ENCODE measurements around the gene SLC13A5.
"Not testable (repeated sequence)": the region's sequence is repeated elsewhere in the genome, so short reads cannot be mapped to it uniquely, and the experiment has no call there.

Gene SLC13A5

DNA sequence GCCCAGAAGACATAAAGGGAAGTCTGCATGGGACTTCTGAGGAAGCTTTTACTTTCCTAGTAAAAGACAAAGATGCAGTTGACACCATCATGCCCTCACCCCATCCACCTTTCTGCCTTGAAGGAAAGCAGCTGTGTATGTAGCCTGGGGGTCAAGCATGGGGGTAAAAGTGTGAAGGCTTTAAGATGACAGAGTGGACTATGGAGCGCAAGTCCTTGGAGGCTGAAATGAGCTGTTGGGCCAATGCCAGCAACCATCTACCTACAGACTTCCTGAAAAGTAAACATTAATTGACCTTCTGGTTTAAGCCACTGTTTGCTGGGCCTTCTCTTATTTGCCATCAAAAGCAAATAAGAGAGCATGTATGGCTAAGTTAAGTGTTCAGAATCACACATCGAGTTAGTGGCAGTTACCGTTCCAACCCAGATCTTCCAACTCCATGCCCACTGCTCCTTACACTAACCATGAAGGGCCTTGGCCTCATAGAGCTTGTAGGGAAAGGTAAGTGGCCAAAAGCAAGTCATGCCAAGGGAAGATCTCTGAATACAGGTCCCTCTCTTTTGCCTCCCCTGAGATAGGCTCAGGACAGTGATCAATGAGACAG is 30.0 kb downstream of the SLC13A5 start:
- DNase-seq, result no peak

DNA sequence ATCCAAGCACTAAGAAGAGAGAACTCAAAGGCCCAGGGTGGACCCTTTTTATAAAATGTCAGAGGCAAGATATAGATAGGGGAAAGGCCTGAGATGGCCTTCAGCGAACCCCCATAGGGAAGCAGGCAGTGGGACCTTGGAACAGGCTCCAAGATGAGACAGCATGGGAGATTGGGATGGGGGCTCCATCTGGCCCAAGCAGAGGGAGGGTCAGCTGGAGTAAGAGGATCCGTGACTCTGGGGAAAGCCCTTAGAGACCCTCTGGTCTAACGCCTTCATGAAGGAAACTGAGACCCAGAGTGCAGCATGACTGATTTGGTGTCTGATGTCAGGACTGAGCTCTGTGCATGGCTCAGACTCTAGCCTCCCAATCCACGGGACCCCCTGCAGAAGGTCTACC is 30.8 kb downstream of the SLC13A5 start:
- DNase-seq, result no peak

DNA sequence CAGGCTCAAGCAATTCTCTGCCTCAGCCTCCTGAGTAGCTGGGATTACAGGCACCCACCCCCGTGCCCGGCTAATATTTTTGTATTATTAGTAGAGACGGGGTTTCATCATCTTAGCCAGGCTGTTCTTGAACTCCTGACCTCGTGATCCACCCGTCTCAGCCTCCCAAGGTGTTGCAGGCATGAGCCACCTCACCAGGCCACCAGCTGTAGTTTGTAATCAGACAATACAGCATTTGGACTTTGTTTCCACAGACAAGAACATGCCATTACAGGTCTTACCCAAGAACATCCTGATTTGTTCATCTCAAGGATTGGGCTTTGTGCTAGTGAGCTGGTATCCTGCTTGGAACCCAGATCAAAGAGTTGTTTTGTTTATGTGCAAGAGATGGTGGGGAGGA is 31.5 kb downstream of the SLC13A5 start:
- DNase-seq, result no peak

DNA sequence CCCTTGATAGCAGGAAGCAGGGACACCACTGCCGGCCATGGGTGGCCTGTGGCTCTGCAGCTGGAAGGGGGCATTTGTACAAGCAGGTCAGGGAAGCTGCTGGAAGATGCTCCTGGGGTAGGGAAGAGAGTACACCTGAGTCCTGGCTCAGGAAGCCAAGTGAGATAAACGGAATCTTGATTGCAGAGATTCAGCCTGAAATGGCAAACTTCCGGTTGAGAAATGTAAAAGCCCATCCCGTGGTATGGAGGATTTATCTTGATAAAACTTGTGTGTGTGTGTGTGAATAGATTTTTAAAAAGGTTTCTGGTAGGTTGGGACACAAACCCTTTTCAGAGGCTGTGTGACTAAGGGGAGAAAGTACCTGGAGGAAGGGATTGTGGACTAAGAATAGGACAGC is 32.0 kb downstream of the SLC13A5 start:
- no peak for DNase-seq

DNA sequence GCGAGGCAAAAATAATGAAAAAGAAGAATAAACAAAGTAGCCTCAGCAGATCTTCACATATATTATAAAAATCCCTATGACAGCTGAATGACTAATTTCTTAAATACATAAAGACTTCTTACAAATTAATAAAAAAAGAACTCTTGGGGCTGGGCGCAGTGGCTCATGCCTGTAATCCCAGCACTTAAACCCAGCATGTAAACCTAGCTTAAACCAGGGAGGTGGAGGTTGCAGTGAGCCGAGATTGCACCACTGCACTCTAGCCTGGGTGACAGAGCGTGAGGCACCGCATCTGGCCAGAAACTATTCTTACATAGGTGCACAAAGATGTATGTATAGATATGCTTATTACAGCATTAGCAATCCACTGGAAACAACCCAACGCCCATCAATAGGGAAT is 33.9 kb downstream of the SLC13A5 start:
- DNase-seq, result no peak

DNA sequence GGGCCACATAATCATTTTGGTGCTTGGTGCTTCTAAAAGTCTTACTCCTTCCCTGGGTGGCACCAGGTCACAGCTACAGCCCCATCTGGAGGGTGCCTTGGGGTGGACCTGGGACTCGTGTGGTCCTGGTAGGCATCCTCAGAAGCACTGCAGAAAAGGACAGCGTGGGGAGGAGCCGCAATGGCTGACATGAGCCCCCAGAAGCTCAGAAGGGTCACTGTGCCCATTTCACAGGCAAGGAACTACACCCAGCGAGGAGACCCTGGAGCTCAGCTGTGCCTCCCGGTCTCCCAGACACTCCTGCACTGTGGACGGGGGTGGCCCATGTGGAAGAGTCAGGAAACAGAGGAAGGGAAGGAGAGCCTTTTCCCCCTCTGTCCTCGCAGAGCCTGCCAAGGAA is 35.2 kb downstream of the SLC13A5 start:
- DNase-seq, result no peak

DNA sequence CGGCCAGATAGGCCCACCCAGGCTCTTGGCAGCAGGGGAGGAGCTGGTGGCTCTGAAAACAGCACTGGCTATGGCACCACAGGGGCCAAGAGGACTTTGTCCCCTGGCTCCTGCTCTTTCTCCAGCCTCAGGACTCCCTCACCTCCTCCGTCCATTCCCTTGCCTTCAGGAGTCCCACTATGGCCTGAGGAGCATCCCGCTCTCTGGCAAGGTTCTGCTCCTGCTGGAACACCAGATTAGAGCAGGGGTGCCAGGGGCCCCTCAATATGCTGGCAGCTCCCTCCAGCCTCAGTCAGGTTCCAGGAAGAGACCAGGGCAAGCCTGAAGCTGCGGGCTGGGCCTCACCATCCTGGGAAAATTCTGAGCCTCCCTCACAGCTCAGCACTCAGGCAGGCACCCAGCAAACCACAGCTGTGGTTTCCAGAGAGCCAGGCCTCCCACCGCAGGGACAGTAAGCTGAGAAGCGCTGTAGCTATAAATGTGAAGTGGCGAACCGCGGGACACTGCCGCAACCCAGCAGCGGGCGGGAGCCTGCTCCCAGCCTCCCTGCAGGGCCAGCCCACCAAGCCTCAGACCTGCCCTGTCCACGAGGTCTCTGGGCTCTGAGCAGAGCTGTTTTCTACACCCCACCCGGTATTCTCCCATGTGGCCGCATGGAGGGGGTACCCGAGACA is 35.9 kb downstream of the SLC13A5 start:
- no peak for DNase-seq

DNA sequence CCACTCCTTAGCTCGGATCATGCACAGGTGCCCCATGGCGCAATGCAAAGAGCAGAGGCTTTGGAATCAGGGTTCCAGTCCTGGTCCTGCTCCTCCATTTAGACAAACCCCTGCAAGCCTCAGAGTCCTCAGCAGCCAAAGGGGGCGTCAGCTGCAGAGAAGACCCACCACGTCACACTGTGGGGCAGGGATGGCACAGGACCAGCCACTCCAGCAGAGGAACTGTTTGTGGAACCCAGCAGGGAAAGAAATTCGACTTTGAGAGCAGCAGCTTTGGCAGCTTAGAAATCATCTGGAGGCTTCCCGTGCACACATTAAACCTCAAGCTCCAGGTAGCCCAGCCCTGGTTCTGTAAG is 36.4 kb downstream of the SLC13A5 start:
- no peak for DNase-seq

DNA sequence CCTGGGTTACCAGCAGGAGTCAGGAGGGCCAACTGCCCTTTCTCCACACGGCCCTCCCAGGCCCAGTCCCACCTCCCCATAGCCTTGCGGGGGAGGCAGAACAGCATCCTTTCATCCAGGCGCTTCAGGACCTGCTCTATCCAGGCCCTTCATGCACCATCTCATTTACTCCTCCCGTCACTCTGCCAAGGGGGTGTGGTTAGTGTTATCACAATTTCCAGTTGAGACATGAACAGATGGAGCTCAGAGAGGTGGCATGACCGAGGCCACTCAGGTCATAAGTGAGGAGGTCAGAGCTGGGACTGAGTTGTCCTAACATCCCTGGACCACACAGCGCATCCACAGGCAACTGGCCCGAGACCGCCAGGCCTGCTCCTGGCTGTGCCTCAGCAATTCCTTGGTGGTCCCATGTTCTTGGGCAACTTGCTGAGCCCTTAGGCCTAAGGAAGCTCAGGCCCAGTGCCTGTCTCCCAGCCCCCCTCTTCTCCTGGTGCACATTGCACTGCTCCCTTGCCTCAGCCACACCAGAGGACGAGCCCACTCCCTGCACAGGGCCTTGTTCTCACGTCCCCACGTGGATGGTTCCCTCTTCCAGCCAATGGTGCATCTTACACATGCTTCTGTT is 37.9 kb downstream of the SLC13A5 start:
- DNase-seq, result no peak

DNA sequence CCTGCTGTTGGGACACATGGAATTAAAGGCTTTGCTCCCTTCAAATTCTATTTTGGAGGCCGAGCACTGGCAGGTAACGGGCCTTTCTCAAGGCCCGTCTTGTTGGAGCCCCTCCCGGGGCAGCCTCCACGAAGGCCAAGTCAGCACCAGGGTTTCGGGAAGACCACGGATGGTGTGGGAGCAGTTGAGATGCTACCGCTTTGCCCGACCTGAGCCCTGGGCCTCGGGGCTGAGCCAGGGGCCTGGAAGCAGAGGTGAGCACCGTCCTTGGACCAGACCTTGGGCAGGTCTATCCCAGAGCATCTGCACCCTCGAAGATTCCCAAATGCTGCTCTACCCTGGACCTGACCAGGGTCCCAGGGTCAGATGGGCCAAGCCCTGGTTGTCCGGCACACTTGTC is 38.6 kb downstream of the SLC13A5 start:
- no peak for DNase-seq

DNA sequence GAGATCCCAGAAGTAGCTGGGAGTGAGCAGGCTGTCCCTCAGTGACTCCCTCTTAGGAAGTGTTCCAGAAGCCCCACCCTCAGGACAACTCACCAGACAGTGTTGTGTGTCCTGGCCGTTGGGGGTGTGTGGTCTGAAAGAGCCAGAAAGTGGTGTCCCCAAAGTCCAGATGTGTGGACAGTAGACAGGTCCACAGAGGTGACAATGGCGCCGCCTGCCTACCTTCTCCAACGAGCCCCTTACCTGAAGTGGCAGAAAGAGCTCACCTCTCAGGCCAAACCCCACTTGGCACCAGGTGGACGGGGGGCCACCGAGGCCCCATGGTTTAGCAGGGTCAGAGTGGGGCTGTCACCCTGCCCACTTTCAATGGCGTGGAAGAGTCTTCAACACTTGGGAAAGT is 41.7 kb downstream of the SLC13A5 start:
- DNase-seq, result no peak

DNA sequence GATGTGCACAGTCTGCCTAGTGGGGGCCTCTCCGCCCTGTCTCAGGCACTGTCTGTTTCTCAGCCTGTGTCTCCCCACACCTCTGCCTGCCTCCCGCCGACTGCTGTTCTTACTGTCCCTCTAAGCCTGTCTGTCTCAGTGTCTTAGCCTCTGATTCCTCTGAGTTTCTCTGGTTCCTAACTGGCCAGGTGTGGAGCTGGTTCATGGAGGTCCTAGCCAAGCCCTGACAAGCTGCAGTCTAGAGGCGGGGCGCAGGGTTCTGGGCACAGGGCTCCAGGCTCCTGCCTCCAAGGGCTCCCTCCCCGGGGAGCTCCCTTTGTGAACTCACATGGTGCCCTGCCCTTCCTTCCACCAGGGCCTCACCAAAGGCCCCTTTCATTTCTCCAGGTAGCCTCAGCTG is 42.2 kb downstream of the SLC13A5 start:
- DNase-seq, result no peak

DNA sequence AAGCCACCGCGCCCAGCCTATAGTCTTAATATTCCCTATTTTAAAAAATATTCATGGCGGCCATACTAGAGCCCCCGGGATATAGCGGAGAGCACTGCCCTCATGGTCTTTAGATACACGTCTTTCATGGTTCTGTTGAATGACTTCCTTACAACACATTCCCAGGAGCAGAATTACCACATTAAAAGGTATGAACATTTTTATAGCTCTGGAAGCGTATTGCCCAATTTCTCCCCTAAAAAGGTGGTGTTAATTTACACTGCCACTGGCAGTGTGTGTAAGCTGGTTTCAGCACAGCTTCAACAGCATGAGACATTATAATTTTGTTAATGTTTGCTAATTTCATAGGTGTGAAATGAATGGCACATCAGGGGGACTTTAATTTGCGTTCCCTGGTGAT is 42.6 kb downstream of the SLC13A5 start:
- DNase-seq, result no peak

DNA sequence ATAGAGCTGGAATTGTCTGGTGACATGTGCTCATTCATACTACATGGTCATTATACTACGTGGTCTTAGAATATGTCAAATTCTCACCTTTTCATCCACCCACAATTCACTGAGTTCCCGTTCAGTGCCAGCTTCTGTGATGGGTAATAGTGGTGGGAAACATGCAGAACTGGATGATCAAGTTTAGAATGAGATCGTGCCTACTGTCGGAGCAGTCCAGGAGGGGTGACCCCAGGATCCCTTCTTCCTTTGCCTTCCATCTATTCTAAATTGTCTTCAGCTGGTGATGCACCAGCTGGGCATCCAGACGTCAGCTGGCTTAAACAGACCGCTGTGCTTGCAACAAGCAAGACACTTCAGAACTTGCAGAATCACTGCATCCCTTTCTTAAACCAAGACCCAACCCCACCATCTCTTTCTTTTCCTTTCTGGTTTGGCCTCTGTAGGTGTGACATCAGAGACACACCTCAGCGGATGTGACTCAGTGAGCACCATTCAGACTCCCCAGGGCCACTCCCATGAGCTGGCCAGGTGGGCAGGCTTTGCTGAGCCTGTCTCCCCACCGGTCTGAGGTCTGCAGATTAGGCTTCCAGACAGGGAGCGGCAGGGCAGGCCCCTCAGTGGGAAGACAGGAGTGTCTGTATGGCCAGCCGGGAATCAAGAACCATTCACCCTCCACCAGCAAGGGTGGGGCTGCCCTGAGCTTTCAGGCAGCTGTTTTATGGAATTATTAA is 43.5 kb downstream of the SLC13A5 start:
- no peak for DNase-seq

DNA sequence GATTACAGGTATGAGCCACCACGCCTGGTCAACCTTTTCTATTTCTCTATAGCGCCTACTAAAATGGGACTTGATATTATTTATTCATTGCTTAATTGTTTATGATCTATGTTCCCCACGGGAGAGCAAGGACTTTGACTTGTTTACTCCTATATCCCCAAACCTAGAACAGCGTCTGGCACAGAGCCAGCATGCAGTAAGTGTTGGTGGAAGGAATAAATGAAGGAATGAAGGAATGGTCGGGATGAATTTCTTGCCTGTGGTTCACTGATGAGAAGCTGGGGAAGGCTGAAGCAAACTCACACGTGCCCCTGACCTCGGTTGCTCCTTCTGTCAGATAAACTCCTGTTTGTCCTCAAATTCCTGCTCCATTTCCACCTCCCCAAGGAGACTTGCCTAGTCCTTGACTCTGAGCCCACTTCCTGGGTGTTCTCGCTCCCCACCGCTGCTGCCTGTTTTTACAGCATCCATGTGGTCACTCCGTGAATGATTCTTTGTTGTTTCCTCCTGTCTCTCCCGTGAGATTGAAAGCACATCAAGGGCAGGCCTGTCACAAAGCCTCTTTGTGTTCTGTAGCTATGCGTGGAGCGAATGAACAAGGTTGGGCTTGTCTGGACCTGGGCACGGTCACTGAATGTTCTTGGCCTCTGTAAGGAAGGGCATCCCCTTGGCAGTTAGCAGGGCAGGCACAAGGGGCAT is 44.3 kb downstream of the SLC13A5 start:
- no peak for DNase-seq

DNA sequence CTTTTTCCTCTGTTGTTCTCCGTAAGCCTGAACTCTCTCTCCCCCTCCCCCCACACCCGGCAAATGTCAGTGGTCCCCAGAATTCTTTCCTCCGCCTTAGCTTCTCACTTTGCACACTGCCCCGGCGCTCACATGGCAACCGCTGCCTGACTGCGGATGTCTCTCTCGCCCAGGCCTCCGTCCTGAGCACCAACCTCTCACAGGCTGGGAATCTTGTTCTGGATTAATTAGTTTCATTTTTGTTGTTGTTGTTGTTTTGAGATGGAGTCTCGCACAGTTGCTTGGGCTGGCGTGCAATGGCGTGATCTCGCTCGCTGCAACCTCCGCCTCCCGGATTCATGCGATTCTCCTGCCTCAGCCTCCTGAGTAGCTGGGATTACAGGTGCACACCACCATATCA is 45.0 kb downstream of the SLC13A5 start:
- DNase-seq, result no peak

DNA sequence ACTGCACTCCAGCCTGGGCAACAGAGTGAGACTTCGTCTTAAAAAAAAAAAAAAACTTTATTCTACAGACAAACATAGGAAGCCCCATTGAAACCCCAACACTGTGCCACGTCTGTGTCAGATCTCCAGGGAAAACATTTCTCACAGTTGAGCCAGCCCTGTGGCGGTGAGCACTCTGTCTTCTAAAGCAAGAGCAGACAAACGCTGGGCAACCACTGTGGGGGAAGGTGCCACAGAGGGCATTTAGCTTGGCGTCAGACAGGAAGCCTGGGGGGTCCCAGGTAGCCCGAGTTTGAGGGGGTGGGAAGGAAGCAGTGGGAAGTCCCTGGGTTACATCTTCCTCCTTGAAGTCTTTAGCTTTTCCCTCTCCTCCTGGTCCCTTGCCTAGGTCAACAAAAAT is 45.7 kb downstream of the SLC13A5 start:
- no peak for DNase-seq

DNA sequence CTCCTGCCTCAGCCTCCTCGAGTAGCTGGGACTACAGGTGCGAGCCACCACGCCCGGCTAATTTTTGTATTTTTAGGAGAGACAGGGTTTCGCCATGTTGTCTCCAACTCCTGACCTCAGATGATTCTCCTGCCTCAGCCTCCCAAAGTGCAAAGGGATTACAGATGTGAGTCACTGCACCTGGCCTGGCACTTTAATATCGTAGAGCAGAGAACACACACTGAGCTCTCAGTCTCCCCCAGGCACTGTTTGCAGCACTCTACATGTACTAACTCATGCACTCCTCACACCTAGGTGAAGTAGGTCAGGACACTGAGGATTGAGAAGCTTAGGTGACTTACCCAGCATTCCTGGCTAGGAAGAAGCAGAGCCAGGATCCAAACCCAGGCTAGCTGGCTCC is 46.6 kb downstream of the SLC13A5 start:
- DNase-seq, result no peak

DNA sequence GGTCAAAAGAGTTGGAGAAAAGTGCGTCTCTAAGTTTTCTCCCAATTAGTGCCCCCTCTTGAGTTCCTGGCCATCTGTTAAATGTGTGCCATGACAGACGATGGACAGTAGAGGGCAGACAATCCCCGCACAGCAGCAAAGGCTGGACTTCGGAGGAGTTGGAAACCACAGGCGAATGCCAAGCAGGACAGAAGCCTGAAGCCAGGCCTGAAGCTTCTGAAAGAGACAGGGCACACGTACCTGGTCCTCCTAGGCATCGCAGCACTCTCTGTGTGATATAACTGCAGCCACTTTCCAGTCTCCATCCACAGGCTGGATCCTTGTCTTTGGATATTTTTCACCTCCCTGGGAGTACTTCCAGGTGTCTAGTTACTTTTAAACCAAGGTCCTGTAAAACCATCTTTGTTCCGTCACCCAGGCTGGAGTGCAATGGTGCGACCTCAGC is 47.1 kb downstream of the SLC13A5 start:
- peak; percentile 59 for DNase-seq

DNA sequence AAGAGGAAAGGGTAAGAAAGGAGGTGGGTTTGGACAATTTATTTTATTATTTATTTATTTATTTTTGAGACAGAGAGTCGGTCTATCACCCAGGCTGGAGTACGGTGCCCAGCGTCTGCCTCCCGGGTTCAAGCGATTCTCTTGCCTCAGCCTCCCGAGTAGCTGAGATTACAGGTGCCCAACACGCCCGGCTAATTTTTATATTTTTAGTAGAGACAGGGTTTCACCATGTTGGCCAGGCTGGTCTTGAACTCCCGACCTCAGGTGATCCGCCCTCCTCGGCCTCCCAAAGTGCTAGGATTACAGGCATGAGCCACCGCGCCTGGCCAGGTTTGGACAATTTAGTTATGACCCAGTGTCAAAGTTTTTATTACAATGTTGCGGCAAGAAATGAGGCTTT is 50.0 kb downstream of the SLC13A5 start:
- not testable (repeated sequence) for DNase-seq

DNA sequence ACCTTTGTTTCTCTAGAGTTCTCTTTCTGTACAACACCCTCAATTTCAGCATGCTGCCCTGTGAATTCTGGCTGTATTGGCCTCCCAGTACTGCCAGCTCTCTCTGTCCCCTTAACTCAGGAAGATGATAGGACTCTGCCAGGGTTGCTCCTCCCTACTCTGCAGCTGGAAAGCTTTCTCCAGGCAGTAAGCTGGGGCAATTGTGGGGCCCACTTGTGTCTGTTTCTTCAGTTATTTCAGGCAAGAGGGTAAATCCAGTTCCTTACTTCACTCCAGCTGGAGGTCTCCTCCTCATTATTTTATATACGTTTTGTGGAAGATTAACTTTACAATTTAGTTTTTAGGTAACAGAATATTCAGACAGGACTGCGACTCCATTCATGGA is 51.7 kb downstream of the SLC13A5 start:
- DNase-seq, result no peak

DNA sequence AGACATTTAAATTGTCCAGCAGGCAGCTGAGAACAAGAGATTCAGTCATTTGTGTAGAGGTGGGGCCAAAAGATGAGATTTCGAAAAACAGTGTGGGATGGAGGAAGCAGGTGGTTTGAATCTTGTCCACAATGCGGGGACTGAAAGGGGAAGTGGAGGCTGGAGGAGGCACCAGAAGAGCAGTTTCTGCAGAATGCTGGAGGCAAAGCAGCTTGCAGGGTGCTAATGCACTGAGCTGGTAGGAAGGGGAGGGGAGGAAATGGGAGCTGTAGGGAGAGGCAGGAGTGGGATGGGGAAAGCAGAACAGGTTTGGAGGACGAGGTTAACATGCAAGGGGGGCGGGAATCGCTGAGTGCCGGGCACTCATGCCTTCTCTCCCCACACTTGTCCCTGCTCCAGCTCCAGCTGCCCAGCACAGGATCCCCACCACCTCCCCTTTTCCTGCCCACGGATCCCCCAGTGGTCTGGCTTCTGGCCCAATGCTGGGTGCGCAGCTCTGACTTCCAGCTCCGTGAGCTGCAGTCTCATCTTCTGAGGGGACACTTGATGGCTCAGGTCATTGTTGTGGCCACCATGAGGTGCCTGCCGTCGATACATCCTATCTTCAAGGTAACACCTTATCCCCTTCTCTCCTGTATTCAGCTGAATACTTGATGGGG is 52.2 kb downstream of the SLC13A5 start:
- peak; percentile 65 for DNase-seq

DNA sequence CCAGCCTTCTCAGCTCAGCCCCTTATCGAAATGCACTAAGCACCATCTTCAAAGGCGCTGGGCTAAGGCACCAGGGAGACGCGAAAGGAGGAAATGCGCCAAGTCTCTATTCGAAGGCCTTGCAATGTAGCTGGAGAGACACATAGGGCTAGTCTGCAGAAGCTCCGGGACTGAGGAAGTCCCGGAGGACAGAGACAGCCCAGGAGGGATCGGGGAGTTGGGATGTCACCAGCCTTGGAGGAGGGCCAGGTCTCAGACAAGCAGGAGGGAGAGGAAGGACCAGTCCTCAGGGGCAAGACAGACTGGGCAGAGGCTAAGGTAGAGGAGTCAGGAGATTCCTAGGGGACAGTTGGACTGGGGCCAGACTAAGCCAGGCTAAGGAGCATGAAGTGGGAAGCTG is 53.1 kb downstream of the SLC13A5 start:
- DNase-seq, result no peak

Data from RPMI8226 (cell line).